Measurements from ENCODE around the gene GNPAT. TPM values are rescaled to one million over a fixed set of nuclear protein-coding genes. Genes with fewer than 3 reads are reported as not detected.

Gene GNPAT
- total RNA-seq, 2 experiments from 2014 or later = 38.4 to 38.9 TPM

GRCh38 chr1:231279683-231280082 is 38.7 kb downstream of the GNPAT start:
- POLR2A ChIA-PET = no interaction called here
- no peak overlapping the region for H3K4me3 Mint-ChIP-seq
- H3K27ac Mint-ChIP-seq = no peak overlapping the region
- DNase-seq (no peak), ATAC-seq (ENCODE audit: low read depth) (no peak)
- H3K9me3 Mint-ChIP-seq = no peaks in the 10 kb centered on the region
- no peaks in the 10 kb centered on the region for H3K27me3 Mint-ChIP-seq
- H3K36me3 Mint-ChIP-seq = peaks cover 26% of the 10 kb centered on the region
- peaks cover under 1% of the 10 kb centered on the region for H3K4me1 Mint-ChIP-seq

- POLR2A ChIA-PET = no interaction called here
- no peaks in the 10 kb centered on the region for H3K4me1 Mint-ChIP-seq
- H3K36me3 Mint-ChIP-seq = peaks cover 2% of the 10 kb centered on the region
These were observed 43.4 kb downstream of the GNPAT start for GRCh38 chr1:231284441-231284840.

DNA sequence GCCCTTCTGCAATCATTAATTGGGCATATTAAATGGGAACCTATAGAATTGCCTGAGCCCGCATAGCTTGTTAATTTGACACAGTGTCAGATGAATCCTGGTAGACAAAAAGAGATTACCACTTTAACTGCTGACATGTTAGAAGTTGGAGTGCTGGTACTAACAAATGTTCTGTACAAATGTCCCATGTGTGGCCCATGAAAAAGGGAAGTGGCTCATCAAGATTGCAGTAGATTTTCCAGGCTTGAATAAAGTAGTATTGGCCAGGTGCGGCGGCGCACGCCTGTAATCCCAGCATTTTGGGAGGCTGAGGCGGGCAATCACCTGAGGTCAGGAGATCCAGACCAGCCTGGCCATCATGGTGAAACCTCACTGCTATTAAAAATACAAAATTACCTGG is 45.6 kb downstream of the GNPAT start:
- no peak overlapping the region for H3K4me3 Mint-ChIP-seq
- H3K27ac Mint-ChIP-seq = no peak overlapping the region

More at GRCh38 chr1:231284441-231284840, 43.4 kb downstream of the GNPAT start:
- Mint-ChIP-seq H3K4me3 (no peak overlapping the region), H3K27ac (no peak overlapping the region), H3K9me3 (no peaks in the 10 kb centered on the region), H3K27me3 (no peaks in the 10 kb centered on the region)
- DNase-seq = no peak
- no peak for ATAC-seq (ENCODE audit: low read depth)

DNA sequence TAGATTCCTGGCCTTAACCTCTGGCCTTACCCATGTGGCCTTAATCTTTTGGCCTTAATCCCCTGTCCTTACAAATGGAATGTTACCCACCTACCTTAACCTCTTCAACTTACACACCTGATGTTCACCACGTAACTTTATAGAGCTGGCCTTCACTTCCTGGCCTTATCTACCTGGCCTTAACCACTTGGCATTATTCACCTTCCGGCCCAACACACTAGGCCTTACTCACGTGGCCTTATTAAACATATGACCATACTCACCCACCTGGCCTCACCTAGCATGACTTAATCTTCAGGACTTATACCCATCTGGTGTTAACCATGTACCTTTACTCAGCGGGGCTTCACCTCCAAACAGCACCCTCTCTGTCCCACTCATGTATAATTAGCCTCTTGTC is 54.9 kb downstream of the GNPAT start:
- ATAC-seq (ENCODE audit: low read depth) (no peak), DNase-seq (no peak)
- no peaks in the 10 kb centered on the region for H3K4me1 Mint-ChIP-seq
- H3K27ac Mint-ChIP-seq = no peak overlapping the region
- no peak overlapping the region for H3K4me3 Mint-ChIP-seq
- no peaks in the 10 kb centered on the region for H3K9me3 Mint-ChIP-seq
- POLR2A ChIA-PET = no interaction called here
- no peaks in the 10 kb centered on the region for H3K36me3 Mint-ChIP-seq
- H3K27me3 Mint-ChIP-seq = no peaks in the 10 kb centered on the region

More for the DNA sequence above, 45.6 kb downstream of the GNPAT start:
- H3K36me3 Mint-ChIP-seq = no peaks in the 10 kb centered on the region
- POLR2A ChIA-PET = no interaction called here
- no peak for ATAC-seq (ENCODE audit: low read depth)
- no peaks in the 10 kb centered on the region for H3K9me3 Mint-ChIP-seq
- peaks cover 1% of the 10 kb centered on the region for H3K4me1 Mint-ChIP-seq
- H3K27me3 Mint-ChIP-seq = no peaks in the 10 kb centered on the region
- no peak for DNase-seq

DNA sequence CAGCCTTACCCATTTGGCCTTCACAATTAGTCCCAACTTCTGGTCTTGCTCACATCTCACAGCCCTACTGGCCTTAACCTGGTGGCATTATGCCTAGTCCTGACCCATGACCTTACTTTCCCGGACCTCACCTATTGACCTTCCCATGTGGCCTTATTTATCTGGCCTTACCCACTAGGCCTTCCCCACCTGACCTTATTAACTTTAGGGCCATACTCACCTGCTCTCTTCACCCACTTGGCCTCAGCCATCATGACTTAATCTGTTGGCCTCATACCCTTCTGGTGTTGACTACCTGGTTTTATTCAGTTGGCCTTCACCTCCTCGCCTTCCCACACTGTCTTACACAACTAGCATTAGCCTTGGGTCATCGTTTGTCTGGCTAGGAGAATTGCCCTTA is 61.0 kb downstream of the GNPAT start:
- no peaks in the 10 kb centered on the region for H3K36me3 Mint-ChIP-seq
- H3K9me3 Mint-ChIP-seq = no peaks in the 10 kb centered on the region
- H3K4me1 Mint-ChIP-seq = no peaks in the 10 kb centered on the region
- H3K4me3 Mint-ChIP-seq = no peak overlapping the region
- ATAC-seq (ENCODE audit: low read depth) (no peak), DNase-seq (no peak)
- POLR2A ChIA-PET = no interaction called here
- no peaks in the 10 kb centered on the region for H3K27me3 Mint-ChIP-seq
- no peak overlapping the region for H3K27ac Mint-ChIP-seq

DNA sequence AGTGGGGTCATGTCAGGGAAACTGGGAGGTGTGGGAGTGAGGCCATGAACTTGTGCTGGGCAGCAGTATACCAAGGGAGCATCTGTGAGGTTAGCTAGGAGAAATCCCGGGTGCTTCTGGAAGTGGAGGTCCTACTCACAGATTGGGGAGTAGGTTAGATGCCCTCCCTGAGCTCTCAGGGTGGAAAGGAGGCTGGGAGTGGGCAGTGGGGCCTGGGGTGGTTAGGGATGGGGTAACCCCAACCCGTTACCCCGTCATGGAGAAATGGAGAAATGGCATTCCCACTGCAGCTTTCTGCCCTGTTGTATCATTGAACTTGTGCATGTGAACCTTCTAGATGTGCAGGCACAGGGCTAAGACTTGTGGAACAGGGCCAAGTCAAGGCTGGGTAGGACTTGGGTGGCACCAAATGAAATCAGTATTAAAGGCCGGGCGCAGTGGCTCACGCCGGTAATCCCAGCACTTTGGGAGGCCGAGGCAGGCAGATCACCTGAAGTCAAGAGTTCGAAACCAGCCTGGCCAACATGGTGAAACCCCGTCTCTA is 69.5 kb downstream of the GNPAT start:
- no peak for ATAC-seq (ENCODE audit: low read depth)

GRCh38 chr1:231311720-231312431 is 70.9 kb downstream of the GNPAT start:
- Mint-ChIP-seq H3K4me3 (no peak overlapping the region), H3K27ac (no peak overlapping the region), H3K9me3 (no peaks in the 10 kb centered on the region), H3K4me1 (peaks cover 3% of the 10 kb centered on the region), H3K27me3 (no peaks in the 10 kb centered on the region), H3K36me3 (no peaks in the 10 kb centered on the region)
- no peak for ATAC-seq (ENCODE audit: low read depth)
- POLR2A ChIA-PET = no interaction called here
- no peak for DNase-seq

More for the DNA sequence above, 69.5 kb downstream of the GNPAT start:
- Mint-ChIP-seq H3K27ac (no peak overlapping the region), H3K27me3 (no peaks in the 10 kb centered on the region), H3K9me3 (no peaks in the 10 kb centered on the region), H3K36me3 (no peaks in the 10 kb centered on the region), H3K4me3 (no peak overlapping the region), H3K4me1 (no peaks in the 10 kb centered on the region)
- POLR2A ChIA-PET = no interaction called here
- no peak for DNase-seq

- POLR2A ChIA-PET = no interaction called here
- H3K36me3 Mint-ChIP-seq = no peaks in the 10 kb centered on the region
- no peak for DNase-seq
- H3K27me3 Mint-ChIP-seq = no peaks in the 10 kb centered on the region
- H3K27ac Mint-ChIP-seq = no peak overlapping the region
- H3K4me1 Mint-ChIP-seq = peaks cover 3% of the 10 kb centered on the region
- H3K4me3 Mint-ChIP-seq = no peak overlapping the region
- H3K9me3 Mint-ChIP-seq = no peaks in the 10 kb centered on the region
- no peak for ATAC-seq (ENCODE audit: low read depth)
These were observed 71.4 kb downstream of the GNPAT start for GRCh38 chr1:231312432-231312788.

DNA sequence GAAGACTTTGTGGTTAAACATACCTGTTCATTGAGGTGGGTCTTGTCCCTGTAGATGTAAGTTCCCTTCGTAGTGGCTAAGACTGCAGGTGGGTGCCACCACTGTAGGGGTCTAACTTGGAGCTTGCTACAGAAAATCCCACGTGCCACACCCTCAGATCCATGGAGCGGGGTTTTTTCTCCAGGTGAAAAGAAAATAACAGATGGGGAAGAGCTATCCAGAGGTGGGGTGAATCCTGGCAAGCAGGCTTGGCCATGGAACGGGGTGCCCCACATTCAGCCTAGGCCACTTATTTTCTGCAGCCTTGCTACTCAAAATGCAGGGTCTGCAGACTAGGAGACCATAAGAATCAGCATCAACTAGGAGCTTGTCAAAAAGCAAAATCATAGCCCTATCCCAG is 72.6 kb downstream of the GNPAT start:
- POLR2A ChIA-PET = no interaction called here
- H3K27me3 Mint-ChIP-seq = no peaks in the 10 kb centered on the region

DNA sequence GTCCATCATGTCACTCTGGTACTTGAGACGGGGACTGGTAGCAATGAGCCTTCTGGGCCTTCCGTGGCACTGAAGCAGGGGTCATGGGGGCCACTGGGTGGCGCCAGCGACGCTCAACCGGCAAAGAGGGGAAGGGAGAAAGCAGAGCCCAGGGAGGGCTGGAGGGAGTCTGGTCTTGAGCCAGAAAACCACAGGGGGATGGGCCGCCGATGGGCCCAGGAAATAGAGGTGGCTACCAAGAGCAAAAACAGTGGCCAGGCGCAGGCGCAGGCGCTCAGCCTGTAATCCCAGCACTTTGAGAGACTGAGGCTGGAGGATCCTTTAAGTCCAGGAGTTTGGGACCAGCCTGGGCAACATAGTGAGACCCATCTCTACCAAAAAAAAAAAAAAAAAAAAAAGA is 74.9 kb downstream of the GNPAT start:
- no peaks in the 10 kb centered on the region for H3K27me3 Mint-ChIP-seq
- ATAC-seq (ENCODE audit: low read depth) = peak; percentile 85
- H3K36me3 Mint-ChIP-seq = no peaks in the 10 kb centered on the region
- H3K9me3 Mint-ChIP-seq = no peaks in the 10 kb centered on the region
- H3K4me3 Mint-ChIP-seq = no peak overlapping the region
- peak; percentile 61 for DNase-seq
- no peak overlapping the region for H3K27ac Mint-ChIP-seq
- peaks cover 3% of the 10 kb centered on the region for H3K4me1 Mint-ChIP-seq
- POLR2A ChIA-PET = no interaction called here

More for the DNA sequence above, 72.6 kb downstream of the GNPAT start:
- Mint-ChIP-seq H3K4me1 (peaks cover 3% of the 10 kb centered on the region), H3K27ac (no peak overlapping the region), H3K9me3 (no peaks in the 10 kb centered on the region), H3K4me3 (no peak overlapping the region), H3K36me3 (no peaks in the 10 kb centered on the region)
- ATAC-seq (ENCODE audit: low read depth) (no peak), DNase-seq (no peak)

- Mint-ChIP-seq H3K4me3 (no peak overlapping the region), H3K27me3 (no peaks in the 10 kb centered on the region), H3K4me1 (peaks cover 3% of the 10 kb centered on the region), H3K9me3 (no peaks in the 10 kb centered on the region), H3K36me3 (no peaks in the 10 kb centered on the region), H3K27ac (no peak overlapping the region)
- no peak for ATAC-seq (ENCODE audit: low read depth)
- POLR2A ChIA-PET = interaction anchor here (0.6 kb wide), 1 partner anchor 223 kb away, joined by 5 read pairs; no protein-coding TSS in a partner anchor
- no peak for DNase-seq
These were observed 76.4 kb downstream of the GNPAT start for GRCh38 chr1:231317306-231318014.

DNA sequence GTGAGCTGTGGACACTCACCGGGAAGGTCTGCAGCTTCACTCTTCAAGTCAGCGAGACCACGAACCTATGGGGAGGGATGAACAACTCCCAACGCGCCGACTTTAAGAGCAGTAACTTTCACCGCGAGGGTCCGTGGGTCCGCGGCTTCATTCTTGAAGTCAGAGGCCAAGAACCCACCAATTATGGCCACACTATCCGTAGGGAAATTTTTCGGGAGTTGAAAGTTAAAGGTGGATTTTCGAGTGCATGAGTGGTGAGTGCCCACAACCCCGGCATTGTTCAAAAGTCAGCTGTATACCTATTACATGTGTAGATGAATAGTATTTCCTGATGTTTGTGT is 77.0 kb downstream of the GNPAT start:
- DNase-seq (no peak), ATAC-seq (ENCODE audit: low read depth) (no peak)
- Mint-ChIP-seq H3K9me3 (no peaks in the 10 kb centered on the region), H3K4me1 (peaks cover 3% of the 10 kb centered on the region), H3K27ac (no peak overlapping the region), H3K36me3 (no peaks in the 10 kb centered on the region), H3K4me3 (no peak overlapping the region), H3K27me3 (no peaks in the 10 kb centered on the region)
- POLR2A ChIA-PET = interaction anchor here (0.6 kb wide), 1 partner anchor 223 kb away, joined by 5 read pairs; no protein-coding TSS in a partner anchor

GRCh38 chr1:231318568-231318967 is 77.6 kb downstream of the GNPAT start:
- Mint-ChIP-seq H3K4me3 (no peak overlapping the region), H3K27me3 (no peaks in the 10 kb centered on the region), H3K36me3 (no peaks in the 10 kb centered on the region), H3K27ac (no peak overlapping the region), H3K9me3 (no peaks in the 10 kb centered on the region), H3K4me1 (peaks cover 3% of the 10 kb centered on the region)
- POLR2A ChIA-PET = no interaction called here
- DNase-seq (no peak), ATAC-seq (ENCODE audit: low read depth) (no peak)

GRCh38 chr1:231319080-231319479 is 78.1 kb downstream of the GNPAT start:
- H3K4me3 Mint-ChIP-seq = no peak overlapping the region
- H3K27ac Mint-ChIP-seq = no peak overlapping the region
- DNase-seq (no peak), ATAC-seq (ENCODE audit: low read depth) (no peak)
- POLR2A ChIA-PET = no interaction called here
- no peaks in the 10 kb centered on the region for H3K9me3 Mint-ChIP-seq
- H3K4me1 Mint-ChIP-seq = peaks cover 3% of the 10 kb centered on the region
- H3K36me3 Mint-ChIP-seq = no peaks in the 10 kb centered on the region
- no peaks in the 10 kb centered on the region for H3K27me3 Mint-ChIP-seq
